ENCODE results near the gene KIF21A.

The KIF21A gene

DNA sequence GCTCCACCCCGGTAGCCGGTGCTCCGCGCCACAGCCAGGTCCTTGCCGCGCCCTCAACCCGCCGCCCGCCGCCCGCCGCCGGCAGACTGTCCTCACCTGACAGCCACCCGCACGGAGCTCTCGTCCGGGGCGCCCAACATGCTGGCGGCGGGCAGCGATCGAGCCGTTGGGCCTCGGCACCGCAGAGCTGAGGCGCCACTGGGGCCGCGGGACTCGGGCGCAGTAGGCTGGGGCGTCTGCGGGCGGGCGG lies 164 bp downstream of the KIF21A start:
- Mint-ChIP-seq H3K4me1 (ENCODE audit: low read depth) (peaks cover 20% of the 10 kb centered on the region), H3K27ac (peak overlapping the region; percentile 42)
- no peak for DNase-seq (ENCODE audit: low spot score)

DNA sequence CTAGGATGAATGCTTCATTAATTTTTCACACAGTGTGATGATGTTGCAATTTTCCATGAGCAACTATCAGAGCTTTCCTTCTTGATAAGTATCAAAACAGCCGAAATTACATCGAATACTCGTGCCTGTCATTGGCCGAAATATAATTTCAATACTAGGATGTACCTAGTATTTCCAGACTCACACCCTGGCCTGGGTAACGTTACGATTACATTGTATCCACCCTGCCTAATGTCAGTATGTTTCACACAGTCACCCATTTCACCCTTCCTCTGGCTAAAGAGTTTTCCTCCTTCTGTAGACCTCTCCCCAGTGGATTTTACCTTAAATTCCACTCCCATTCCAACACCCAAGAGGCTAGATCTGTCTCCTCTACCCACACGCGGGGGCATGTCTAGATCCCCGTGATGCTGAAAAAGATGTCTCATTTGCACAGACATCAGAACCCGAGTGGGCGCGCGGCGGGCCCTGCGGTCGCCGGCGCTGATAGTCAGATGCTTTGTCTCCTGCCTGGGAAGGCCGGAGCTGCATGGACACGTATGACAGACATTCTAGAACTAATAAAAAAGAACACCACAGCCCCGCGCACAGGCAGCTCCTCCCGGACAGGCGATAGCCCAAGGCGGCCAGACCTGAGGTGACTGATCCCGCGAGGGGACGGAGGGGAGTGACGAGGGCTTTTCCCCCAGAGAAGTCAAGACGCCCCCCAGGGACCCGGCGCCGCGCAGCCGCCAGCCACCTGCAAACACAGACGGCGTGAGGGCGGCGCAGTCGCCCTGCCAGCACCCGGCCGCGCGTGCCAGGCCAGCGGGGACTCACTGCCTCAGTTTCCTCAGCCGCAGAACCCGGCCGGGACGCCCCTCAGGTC lies 723 bp downstream of the KIF21A start:
- peak; percentile 62 for DNase-seq (ENCODE audit: low spot score)
- Mint-ChIP-seq H3K9me3 (no peaks in the 10 kb centered on the region), H3K4me1 (ENCODE audit: low read depth) (peaks cover 20% of the 10 kb centered on the region), H3K27ac (peak overlapping the region; percentile 78), H3K4me3 (peak overlapping the region; percentile 86), H3K36me3 (ENCODE audit: low read depth) (no peaks in the 10 kb centered on the region), H3K27me3 (ENCODE audit: low read depth) (peaks cover 7% of the 10 kb centered on the region)

More for the DNA sequence above, 164 bp downstream of the KIF21A start:
- no peaks in the 10 kb centered on the region for H3K9me3 Mint-ChIP-seq
- peaks cover 7% of the 10 kb centered on the region for H3K27me3 Mint-ChIP-seq (ENCODE audit: low read depth)
- H3K4me3 Mint-ChIP-seq: peak overlapping the region; percentile 86
- no peaks in the 10 kb centered on the region for H3K36me3 Mint-ChIP-seq (ENCODE audit: low read depth)

DNA sequence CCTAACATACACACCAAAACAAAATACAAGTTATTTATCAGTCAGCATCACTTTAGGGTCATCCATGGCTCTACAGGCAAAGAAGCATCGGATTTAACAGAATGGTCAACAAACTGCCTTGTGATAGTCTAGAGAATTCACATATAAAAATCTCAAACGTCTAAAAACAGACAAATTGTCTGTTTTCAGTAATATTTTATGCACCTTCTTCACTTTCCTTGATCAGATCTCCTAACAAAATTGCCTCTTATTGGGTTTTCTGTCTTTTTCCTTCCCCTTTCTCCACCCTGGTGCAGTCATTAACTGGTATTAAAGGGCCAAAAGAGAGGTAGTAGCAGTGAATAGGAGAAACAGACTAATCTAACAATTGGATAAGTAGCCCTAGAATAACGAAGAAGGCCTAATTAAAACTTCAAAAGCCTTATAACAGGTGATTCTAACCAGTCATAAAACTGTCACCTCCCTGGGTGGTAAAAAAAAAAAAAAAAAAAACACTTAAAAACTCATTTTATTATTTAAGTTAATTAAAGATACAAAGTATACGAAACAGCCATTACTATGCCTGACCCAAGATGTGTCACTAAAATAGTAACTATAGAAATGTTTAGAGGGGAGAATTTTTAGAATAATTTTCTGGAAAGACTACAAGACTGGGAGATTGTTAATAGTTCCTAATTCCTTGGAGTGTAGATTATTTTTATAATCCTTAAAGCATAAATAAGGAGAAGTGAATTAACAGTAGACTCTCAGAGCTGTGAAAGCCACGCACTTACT lies 1.5 kb downstream of the KIF21A start:
- no peak overlapping the region for H3K27ac Mint-ChIP-seq
- peaks cover 7% of the 10 kb centered on the region for H3K27me3 Mint-ChIP-seq (ENCODE audit: low read depth)
- H3K9me3 Mint-ChIP-seq: no peaks in the 10 kb centered on the region
- DNase-seq (ENCODE audit: low spot score): no peak
- H3K4me1 Mint-ChIP-seq (ENCODE audit: low read depth): peaks cover 20% of the 10 kb centered on the region
- H3K36me3 Mint-ChIP-seq (ENCODE audit: low read depth): no peaks in the 10 kb centered on the region
- H3K4me3 Mint-ChIP-seq: peak overlapping the region; percentile 86

DNA sequence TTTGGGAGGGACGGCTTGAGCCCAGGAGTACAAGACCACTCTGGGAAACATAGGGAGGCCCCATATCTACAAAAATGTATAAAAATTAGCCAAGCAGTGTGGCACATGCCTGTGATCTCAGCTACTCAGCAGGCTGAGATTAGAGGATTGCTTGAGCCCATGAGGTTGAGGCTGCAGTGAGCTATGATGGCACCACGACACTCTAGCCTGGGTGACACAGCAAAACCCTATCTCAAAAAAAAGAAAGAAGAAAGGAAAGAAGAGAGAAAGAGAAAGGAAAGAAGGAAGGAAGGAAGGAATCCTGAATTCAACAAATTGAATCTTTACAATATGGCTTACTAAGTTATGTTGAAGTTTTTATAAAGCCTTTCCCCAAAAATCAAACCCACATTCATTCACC lies 2.1 kb downstream of the KIF21A start:
- H3K4me3 Mint-ChIP-seq: peak overlapping the region; percentile 34
- H3K36me3 Mint-ChIP-seq (ENCODE audit: low read depth): no peaks in the 10 kb centered on the region
- no peak for DNase-seq (ENCODE audit: low spot score)
- peaks cover 4% of the 10 kb centered on the region for H3K27me3 Mint-ChIP-seq (ENCODE audit: low read depth)
- no peak overlapping the region for H3K27ac Mint-ChIP-seq
- H3K9me3 Mint-ChIP-seq: no peaks in the 10 kb centered on the region
- H3K4me1 Mint-ChIP-seq (ENCODE audit: low read depth): peaks cover 20% of the 10 kb centered on the region

DNA sequence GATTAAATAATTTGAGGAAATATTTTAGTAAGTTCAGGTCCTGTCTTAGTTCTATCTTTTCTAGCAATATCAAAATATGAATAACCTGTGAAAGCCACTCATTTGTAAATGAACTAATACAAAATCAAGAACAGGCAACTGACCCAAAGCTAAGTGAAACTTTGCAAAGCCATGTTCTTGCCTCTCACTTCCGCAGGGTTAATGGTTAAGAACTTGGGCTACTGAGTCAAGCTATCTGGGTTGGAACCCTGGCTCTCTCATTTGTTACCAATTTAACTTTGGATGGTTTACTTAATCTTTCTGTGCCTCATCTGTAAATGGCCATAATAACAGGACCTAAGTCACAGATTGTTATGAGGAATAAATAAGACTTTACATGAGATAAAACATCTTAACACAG lies 2.8 kb downstream of the KIF21A start:
- Mint-ChIP-seq H3K4me3 (no peak overlapping the region), H3K4me1 (ENCODE audit: low read depth) (peaks cover 20% of the 10 kb centered on the region), H3K27me3 (ENCODE audit: low read depth) (peaks cover 4% of the 10 kb centered on the region), H3K27ac (no peak overlapping the region), H3K36me3 (ENCODE audit: low read depth) (no peaks in the 10 kb centered on the region), H3K9me3 (no peaks in the 10 kb centered on the region)
- DNase-seq (ENCODE audit: low spot score): no peak

DNA sequence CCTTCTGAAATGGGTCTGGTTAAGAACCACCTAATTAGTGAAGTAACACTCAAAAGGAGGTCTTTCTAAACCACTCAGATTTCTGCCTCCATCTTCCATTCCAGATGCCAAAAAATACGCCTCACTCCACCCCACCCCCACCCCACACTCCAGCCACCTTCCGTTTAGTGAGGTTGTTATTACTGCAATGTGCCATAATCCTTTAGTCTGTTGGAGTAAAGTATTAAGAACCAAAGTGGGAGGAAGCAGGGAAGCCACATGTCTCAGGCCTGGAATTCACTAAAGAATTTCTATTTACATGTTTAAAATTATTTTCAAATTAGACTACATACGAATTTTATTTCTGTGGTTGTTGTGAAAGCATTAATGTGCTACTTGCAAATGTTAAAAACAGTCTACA lies 7.4 kb downstream of the KIF21A start:
- Mint-ChIP-seq H3K9me3 (no peaks in the 10 kb centered on the region), H3K27ac (no peak overlapping the region), H3K27me3 (ENCODE audit: low read depth) (no peaks in the 10 kb centered on the region), H3K36me3 (ENCODE audit: low read depth) (no peaks in the 10 kb centered on the region), H3K4me1 (ENCODE audit: low read depth) (peaks cover 4% of the 10 kb centered on the region), H3K4me3 (no peak overlapping the region)
- DNase-seq (ENCODE audit: low spot score): no peak

DNA sequence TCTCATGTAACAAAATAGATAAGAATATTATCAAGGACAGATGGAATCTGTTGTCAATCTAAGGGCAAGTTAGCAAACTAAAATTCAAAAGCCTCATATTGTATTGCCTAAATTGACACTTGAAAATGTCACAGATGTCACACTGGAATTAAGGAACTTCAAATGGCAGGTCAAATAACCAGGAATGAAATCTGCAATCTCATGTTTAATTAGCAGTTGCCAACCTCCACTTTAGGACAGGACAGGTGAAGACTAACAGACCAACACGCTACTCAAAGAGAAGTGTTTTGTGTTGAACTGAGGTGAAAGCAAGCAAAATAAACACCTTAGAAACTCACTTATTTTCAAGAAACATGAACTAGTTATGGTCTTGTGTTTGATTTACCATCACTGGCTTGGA lies 11.1 kb downstream of the KIF21A start:
- no peak for DNase-seq (ENCODE audit: low spot score)
- H3K27me3 Mint-ChIP-seq (ENCODE audit: low read depth): no peaks in the 10 kb centered on the region
- no peak overlapping the region for H3K4me3 Mint-ChIP-seq
- H3K9me3 Mint-ChIP-seq: no peaks in the 10 kb centered on the region
- H3K36me3 Mint-ChIP-seq (ENCODE audit: low read depth): no peaks in the 10 kb centered on the region
- no peak overlapping the region for H3K27ac Mint-ChIP-seq
- peaks cover 1% of the 10 kb centered on the region for H3K4me1 Mint-ChIP-seq (ENCODE audit: low read depth)

DNA sequence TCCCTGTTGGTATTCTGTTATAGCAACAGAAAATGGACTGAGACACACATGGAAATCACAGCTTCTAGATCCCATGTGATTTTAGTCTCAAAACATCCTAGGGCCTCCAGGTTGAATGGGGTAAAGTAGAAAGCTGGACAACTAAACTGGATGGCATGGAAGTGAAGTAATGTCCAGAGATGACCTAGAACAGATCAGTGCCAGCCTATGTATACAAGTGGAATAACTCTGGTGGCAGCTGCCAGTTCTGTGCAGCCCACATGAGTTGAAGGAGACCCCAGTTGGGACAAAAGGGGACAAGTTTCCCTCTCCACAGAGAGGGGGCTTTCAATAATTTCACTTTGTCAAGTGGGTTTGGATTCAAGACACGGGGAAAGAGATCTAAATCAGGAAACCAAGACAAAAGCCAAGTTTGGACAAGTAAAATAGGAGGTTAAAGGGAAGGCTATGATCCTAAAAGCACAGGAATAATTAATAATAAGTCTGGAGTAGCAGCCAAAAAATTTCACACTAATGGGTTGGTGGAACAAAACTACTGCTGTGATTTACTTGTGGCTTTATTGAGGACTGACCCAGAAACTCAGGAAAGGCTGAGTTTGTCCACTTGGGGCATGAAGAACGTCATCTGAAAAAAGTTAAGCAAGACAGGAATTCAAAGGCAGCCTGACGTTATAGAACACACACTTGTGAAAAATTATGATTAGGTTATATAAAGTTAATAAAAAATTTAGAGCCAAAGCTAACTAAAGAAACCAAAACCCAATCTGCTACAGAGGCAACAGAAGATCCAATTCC lies 11.7 kb downstream of the KIF21A start:
- no peak overlapping the region for H3K4me3 Mint-ChIP-seq

DNA sequence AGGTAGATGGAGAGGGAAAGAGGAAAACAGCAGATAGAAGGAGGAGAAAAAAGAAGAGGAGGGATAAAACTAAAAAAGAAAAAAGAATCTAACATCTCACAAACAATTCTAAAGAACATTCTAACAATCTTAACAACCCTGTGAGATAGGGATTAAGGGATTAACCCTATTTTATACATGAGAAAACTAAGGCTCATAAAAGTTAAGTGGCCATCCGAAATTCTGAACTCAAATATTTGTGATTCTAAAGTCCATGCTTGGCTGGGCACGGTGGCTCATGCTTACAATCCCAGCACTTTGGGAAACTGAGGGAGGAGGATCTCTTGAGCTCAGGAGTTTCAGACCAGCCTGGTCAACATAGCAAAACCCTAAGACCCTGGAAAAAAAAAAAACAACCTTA lies 13.1 kb downstream of the KIF21A start:
- H3K4me1 Mint-ChIP-seq (ENCODE audit: low read depth): peaks cover 1% of the 10 kb centered on the region
- no peaks in the 10 kb centered on the region for H3K27me3 Mint-ChIP-seq (ENCODE audit: low read depth)
- H3K36me3 Mint-ChIP-seq (ENCODE audit: low read depth): no peaks in the 10 kb centered on the region
- H3K4me3 Mint-ChIP-seq: no peak overlapping the region
- no peak for DNase-seq (ENCODE audit: low spot score)
- no peaks in the 10 kb centered on the region for H3K9me3 Mint-ChIP-seq
- H3K27ac Mint-ChIP-seq: no peak overlapping the region

More for the DNA sequence above, 11.7 kb downstream of the KIF21A start:
- no peak overlapping the region for H3K27ac Mint-ChIP-seq
- H3K27me3 Mint-ChIP-seq (ENCODE audit: low read depth): no peaks in the 10 kb centered on the region
- H3K36me3 Mint-ChIP-seq (ENCODE audit: low read depth): no peaks in the 10 kb centered on the region
- no peaks in the 10 kb centered on the region for H3K9me3 Mint-ChIP-seq
- DNase-seq (ENCODE audit: low spot score): no peak
- peaks cover 1% of the 10 kb centered on the region for H3K4me1 Mint-ChIP-seq (ENCODE audit: low read depth)

DNA sequence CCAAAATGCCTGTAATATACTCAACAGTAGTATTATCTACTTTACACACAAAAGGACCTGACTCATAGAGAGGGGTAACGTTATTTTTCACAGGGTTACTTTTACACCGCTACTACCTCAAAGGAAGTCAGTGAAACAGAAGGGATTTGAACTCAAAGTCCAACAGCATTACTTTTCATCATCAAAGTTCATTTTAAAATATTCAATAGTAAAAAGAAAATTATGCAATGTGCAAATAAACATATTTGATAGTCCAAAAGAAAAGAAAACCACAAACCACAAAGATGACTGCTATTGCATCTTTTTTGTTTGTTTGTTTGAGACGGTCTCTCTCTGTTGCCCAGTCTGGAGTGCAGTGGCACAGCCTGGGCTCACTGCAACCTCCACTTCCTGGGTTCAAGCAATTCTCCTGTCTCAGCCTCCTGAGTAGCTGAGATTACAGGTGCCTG lies 15.5 kb downstream of the KIF21A start:
- DNase-seq (ENCODE audit: low spot score): no peak
- H3K4me3 Mint-ChIP-seq: no peak overlapping the region
- no peaks in the 10 kb centered on the region for H3K36me3 Mint-ChIP-seq (ENCODE audit: low read depth)
- peaks cover 1% of the 10 kb centered on the region for H3K4me1 Mint-ChIP-seq (ENCODE audit: low read depth)
- no peaks in the 10 kb centered on the region for H3K9me3 Mint-ChIP-seq
- no peaks in the 10 kb centered on the region for H3K27me3 Mint-ChIP-seq (ENCODE audit: low read depth)
- H3K27ac Mint-ChIP-seq: no peak overlapping the region

DNA sequence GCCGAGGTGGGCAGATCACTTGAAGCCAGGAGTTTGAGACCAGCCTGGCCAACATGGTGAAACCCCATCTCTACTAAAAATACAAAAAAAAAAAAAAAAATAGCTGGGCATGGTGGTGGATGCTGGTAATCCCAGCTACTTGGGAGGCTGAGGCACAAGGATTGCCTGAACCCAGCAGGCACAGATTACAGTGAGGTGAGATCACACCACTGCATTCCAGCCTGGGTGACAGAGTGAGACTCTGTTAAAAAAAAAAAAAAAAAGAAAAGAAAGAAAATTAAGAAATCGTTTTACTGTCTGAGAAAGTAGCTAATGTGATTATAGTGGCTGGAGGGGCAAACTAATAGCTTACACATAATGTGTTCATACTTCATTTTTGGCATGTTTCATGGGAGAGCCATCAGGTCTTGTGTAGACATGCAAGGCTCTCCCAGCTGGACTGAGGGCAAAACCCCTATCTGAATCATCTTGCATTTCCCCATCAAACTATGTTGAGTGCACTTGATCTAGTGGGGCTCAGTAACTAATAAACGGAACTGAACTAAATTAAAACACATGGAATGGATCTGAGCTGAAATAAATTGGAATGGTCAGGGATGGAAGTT lies 16.2 kb downstream of the KIF21A start:
- Mint-ChIP-seq H3K9me3 (no peaks in the 10 kb centered on the region), H3K27me3 (ENCODE audit: low read depth) (no peaks in the 10 kb centered on the region), H3K27ac (no peak overlapping the region), H3K4me3 (no peak overlapping the region), H3K4me1 (ENCODE audit: low read depth) (peaks cover 1% of the 10 kb centered on the region), H3K36me3 (ENCODE audit: low read depth) (no peaks in the 10 kb centered on the region)
- DNase-seq (ENCODE audit: low spot score): no peak

DNA sequence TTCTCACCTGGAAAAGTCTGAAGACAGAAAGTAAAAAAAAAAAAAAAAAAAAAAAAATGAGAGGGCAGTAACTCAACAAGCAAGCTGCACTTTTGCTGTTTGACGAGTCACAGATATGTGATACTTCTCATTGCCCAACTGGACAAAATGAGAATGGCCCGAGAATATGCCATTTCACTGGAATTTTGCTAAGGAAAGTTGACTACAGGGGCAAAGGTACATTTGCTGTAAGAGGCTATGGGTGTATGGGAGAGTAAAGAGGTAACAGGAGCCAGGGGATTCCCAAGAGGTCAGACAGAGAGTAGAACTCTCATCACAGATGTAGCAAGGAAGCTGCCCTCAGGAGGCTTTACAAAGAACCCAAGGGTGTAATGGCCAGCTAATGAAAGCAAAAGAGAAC lies 22.9 kb downstream of the KIF21A start:
- Mint-ChIP-seq H3K4me1 (ENCODE audit: low read depth) (no peaks in the 10 kb centered on the region), H3K27me3 (ENCODE audit: low read depth) (no peaks in the 10 kb centered on the region), H3K9me3 (no peaks in the 10 kb centered on the region), H3K27ac (no peak overlapping the region), H3K36me3 (ENCODE audit: low read depth) (peaks cover 3% of the 10 kb centered on the region), H3K4me3 (no peak overlapping the region)
- no peak for DNase-seq (ENCODE audit: low spot score)

DNA sequence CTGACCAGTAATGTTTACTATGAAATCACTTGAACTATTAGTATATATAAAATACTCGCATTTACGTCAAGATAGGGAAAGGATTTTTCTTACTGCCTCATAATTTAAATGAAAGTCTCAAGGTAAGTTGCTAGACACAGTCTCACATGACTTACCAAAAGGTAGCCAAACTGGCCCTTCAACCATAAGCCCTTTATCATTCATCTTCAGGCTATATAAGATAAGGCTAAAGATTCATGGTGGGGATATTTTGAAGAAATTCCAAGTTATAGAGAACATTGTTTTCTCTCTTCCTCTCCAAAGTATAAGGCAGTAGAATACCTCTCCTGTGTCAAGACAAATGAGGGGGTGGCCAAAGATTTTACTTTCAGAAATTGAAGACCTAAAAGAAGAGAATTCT lies 23.4 kb downstream of the KIF21A start:
- H3K9me3 Mint-ChIP-seq: no peaks in the 10 kb centered on the region
- H3K36me3 Mint-ChIP-seq (ENCODE audit: low read depth): peaks cover 3% of the 10 kb centered on the region
- H3K4me1 Mint-ChIP-seq (ENCODE audit: low read depth): no peaks in the 10 kb centered on the region
- H3K4me3 Mint-ChIP-seq: no peak overlapping the region
- no peak for DNase-seq (ENCODE audit: low spot score)
- no peak overlapping the region for H3K27ac Mint-ChIP-seq
- H3K27me3 Mint-ChIP-seq (ENCODE audit: low read depth): no peaks in the 10 kb centered on the region

DNA sequence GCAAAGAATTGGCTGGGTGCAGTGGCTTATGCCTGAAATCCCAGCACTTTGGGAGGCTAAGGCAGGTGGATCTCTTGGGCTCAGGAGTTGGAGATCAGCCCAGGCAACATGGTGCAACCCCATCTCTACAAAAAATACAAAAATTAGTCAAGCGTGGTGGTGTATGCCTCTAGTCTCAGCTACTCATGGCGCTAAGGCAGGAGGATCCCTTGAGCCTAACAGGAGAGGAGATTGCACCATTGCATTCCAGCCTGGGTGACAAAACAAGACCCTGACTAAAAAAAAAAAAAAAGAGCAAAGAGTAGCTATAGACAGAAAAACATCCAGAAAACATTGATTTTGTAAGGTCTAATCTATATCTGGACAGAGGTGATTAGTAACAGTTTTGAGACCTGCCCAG lies 25.0 kb downstream of the KIF21A start:
- H3K27ac Mint-ChIP-seq: no peak overlapping the region
- H3K27me3 Mint-ChIP-seq (ENCODE audit: low read depth): no peaks in the 10 kb centered on the region
- no peak for DNase-seq (ENCODE audit: low spot score)
- H3K4me1 Mint-ChIP-seq (ENCODE audit: low read depth): peaks cover 4% of the 10 kb centered on the region
- peaks cover 3% of the 10 kb centered on the region for H3K36me3 Mint-ChIP-seq (ENCODE audit: low read depth)
- no peaks in the 10 kb centered on the region for H3K9me3 Mint-ChIP-seq
- no peak overlapping the region for H3K4me3 Mint-ChIP-seq
